GM12873 (cell line): ENCODE results near the gene TBC1D24.

Experiments used
- CTCF ChIP-seq: IDR thresholded peaks from 2 replicates; pipeline ENCODE4 v1.5.1; 2012; ENCODE audit warnings: low read depth, mild to moderate bottlenecking, moderate library complexity, low read length, control low read depth; ENCODE audit not compliant: insufficient read depth; ENCODE audit errors: missing control alignments

The TBC1D24 gene

GRCh38 chr16:2487517-2487842 is 12.6 kb downstream of the TBC1D24 start:
- no peak for TF ChIP-seq CTCF

- no peak for TF ChIP-seq CTCF
Observed at GRCh38 chr16:2487903-2488531, 13.1 kb downstream of the TBC1D24 start.

- no peak for TF ChIP-seq CTCF
Observed at GRCh38 chr16:2489581-2489980, 14.7 kb downstream of the TBC1D24 start.

- no peak for TF ChIP-seq CTCF
Observed at GRCh38 chr16:2490190-2491105, 15.5 kb downstream of the TBC1D24 start.

- no peak for TF ChIP-seq CTCF
Observed at GRCh38 chr16:2492292-2492691, 17.4 kb downstream of the TBC1D24 start.

GRCh38 chr16:2493605-2494004 is 18.7 kb downstream of the TBC1D24 start:
- TF ChIP-seq CTCF: no peak

- no peak for TF ChIP-seq CTCF
Observed at GRCh38 chr16:2494616-2495015, 19.7 kb downstream of the TBC1D24 start.
